HG03432 (cell line): ENCODE measurements around the gene LCOR.

Experiments used
- ATAC-seq: cut with Tn5 transposase; IDR thresholded peaks from one replicate; pipeline ENCODE4 v1.9.1; 2021; ENCODE audit warnings: mild to moderate bottlenecking, moderate library complexity; ENCODE audit not compliant: unreplicated experiment

The LCOR gene

DNA sequence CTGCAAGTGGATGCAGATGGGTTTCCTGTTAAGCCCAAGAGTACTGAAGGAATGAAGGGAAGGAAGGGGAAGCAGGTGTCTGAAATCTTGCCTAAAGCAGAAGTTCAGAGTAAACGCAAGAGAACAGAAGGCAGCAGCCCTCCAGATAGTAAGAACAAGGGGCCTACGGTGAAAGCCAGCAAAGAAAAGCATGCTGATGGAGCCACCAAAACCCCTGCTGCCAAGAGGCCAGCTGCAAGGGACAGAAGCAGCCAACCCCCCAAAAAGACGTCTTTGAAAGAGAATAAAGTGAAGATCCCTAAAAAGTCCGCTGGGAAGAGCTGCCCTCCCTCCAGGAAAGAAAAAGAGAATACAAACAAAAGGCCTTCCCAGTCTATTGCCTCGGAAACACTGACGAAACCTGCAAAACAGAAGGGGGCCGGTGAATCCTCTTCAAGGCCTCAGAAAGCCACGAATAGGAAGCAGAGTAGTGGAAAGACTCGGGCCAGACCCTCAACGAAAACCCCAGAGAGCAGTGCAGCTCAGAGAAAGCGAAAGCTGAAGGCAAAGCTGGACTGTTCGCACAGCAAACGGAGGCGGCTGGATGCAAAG lies 152.5 kb downstream of the LCOR start:
- peak; percentile 75 for ATAC-seq

- no peak for ATAC-seq
Measured at GRCh38 chr10:96986200-96986856, 154.2 kb downstream of the LCOR start.

DNA sequence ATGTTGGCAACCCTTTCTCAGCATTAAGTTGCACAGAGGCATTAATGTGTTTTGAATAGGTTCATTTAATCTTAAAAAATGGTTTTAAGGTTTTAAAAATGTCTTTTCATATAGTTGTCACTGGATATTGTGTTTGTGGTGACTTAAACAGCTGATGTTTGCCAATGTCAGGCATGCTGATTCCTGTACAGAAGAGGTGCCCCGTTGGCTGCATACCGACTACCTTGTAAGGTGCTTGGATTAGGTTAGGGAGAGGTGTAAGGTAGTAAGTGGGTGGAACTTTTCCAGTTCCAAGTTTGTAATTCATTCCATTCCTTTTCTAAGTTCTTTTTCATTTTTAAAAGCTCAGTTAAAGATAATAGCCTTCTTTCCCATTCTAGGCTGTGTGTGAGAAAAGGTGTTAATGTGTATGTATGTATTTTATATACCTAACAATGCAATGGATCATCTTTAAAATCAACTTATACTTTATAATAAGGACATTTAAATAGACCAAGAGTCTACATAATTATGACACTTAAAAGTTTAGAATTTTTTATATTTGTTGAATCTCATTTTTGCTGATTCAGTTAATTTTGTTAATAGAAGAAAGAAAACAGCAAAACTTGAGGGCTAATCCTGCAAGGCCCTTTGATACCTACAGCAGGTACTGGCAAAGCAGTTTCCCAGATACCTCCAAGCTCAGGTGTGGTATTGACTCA lies 155.2 kb downstream of the LCOR start:
- no peak for ATAC-seq

GRCh38 chr10:96987842-96988175 lies 155.7 kb downstream of the LCOR start:
- ATAC-seq: no peak

DNA sequence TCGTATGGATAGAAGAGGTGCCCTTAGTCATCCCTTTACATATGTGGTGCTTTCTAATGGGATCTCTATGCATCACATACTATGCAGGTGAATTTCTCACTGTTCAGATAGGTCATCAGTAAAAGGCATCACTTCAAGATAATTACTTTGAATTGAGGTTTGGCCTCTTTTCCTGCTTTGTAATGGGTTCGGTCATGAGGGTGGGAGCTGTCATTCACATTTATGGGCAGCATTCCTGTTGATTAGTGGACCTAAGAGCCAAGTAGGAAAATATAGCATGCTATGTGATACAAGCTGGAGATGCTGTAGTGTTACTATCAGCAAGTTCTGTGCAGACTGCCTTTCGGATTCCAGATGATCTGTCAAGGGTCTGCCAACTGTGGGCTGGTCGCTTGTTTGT lies 156.3 kb downstream of the LCOR start:
- ATAC-seq: no peak

GRCh38 chr10:96991313-96991841 lies 159.3 kb downstream of the LCOR start:
- ATAC-seq: no peak

- peak; percentile 72 for ATAC-seq
Measured at GRCh38 chr10:96992721-96993120, 160.6 kb downstream of the LCOR start.

DNA sequence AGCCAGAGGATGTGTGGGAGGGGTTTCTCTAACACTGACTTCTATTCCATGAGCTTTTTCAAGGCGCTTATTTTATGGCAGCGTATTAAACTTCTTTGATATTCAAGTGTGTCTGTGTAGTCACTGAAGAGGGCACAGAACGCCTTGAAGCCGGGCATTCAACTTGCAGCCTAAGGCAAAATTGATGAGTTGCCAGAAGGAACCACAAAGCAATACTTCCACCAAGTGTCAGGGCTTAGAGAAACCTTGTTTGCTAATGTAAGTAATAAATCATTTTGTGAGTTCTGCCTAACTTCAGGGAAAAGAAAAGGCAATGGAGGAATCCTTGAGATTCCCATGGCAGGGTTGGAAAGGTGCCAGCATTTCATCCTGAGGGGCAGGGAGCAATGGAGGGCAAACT lies 163.8 kb downstream of the LCOR start:
- no peak for ATAC-seq

DNA sequence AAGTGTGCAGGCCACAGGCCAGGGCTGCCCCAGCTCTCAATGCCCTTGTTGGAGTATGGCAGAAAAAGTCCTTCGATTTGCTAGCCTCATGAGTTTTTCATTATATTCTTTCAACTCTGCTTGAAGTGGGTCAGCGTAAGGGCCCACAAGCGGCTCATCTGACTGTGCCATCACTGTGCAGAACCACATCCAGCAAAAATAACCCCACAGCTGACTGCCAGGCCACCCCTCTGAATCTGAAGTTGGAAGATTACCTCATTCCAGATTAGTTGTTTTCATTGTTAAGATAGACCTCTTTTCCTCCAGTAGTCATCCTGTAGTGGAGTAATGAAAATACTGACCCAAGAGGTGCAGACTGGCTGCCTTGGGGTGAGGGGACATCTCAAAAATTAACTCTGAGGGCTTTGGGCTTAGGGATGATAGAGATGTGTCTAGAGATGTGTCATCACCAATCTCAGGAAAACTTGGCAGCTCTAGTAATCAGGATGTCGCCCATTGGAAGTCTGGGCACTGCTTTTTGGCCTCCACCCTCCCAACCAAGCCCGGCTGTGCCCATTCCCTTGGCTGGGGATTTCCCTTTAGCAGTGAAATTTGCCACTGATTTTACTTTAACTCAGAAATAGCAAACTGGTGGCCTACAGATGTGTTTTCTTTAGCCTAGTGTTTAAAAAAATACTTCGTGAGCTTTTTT lies 164.3 kb downstream of the LCOR start:
- ATAC-seq: no peak

GRCh38 chr10:96998329-96998888 lies 166.3 kb downstream of the LCOR start:
- ATAC-seq: no peak

- no peak for ATAC-seq
Measured at GRCh38 chr10:96999337-96999736, 167.2 kb downstream of the LCOR start.

DNA sequence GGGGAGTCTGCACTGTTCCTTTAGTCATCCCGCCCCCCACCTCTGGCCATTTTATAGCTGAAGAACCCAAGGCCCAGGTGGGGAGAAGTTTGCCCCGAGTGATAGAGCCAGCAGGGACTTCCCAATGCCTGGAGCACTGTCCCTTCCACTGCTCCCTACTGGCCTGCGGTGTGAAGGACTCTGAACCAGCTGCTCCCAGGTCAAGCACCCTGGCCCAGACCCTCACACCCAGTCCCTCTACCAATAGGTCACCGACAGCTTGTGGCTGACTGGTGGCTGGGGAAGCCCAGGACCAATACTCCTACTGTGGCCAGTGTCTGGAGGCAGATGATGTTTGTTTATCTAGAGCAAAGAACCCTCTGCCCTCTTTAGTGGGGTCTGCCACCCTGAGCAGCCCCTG lies 167.9 kb downstream of the LCOR start:
- no peak for ATAC-seq

- ATAC-seq: no peak
Measured at GRCh38 chr10:97000487-97001182, 168.5 kb downstream of the LCOR start.

DNA sequence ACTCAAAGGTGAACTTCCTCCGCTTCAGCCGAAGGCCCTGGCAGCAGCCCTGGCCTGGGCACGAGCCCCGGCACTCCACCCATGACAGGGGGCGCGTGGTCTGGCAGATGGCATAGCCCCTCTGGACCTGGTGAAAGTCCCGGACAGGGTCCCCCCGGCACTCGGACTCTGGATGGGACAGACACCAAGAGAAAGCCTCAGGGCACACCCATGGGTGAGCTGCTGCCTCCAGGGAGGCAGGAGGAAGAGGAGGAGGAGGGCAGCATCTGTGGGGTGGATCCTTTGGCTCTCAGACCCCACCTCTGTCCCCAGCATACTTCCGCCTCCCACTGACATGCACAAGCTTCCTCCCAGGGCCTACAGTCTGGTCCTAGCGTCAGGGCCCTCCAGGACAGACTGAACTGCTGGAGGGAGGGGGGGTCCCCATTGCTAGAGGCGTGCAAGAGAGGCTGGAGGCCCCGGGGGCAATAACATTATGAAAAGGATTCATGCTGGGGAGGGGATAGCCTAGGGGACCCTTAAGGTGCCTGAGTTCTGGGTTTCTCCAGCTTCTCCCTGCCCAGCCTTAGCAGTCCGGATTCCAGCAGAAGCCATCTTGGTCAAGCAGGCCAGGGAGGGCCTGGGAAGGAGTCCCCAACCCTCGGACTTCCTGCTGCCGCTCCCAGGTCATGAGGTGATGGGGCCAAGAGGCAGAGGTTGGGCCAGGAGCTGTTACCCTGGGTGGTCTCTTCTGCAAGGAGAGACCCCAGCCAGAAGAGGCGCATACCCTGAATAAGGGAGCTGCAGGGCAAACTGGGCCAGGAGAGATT lies 169.3 kb downstream of the LCOR start:
- no peak for ATAC-seq

DNA sequence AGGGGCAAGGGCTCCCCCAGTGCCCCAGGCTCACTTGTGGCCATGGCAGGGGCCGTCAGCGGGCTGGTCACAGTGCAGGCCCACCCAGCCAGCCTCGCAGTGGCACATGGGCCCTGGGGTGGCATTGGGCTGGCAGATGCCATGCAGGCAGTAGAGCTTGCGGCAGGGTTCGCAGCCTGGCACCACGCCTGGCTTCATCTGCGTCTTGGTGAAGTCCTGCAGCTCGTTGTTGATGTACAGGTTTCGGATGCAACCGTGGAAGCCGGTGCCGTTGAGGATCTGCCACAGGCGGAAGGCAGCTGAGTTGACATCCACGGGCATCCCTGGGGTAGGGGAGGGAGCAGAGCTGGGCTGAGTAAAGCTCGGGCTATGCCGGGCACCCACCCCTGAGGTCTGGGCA lies 170.6 kb downstream of the LCOR start:
- no peak for ATAC-seq

DNA sequence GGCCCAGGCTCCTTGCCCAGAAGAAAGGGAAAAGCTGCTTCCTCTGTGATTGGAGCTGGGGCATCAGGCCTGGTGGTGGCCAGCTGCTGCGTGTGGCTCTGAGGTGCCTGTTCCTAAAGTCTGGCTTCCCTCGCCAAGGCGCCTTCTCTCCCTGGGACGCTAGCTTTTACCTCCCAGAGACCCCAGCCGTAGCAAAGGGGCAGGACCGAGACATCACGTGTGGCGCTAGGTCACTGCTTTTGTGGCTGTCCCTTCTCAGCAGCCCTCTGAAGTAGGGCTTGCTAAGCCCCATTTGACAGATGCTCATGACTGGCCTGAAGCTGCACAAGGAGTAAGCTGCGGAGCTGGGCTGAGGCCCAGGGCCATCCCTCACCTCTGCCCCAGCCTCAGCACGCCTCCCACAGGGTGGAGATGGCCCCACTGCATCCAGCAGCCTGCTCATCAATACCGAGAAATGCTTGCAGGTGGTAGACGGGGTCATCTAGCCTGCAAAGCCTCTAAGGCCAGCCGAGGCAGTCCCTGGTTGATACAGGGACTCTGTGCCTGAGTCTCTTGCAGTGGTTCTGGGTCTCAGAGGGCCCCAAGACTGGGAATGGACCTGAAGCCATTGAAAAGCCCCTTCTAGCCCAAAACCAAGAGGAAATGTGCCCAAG lies 171.2 kb downstream of the LCOR start:
- no peak for ATAC-seq

DNA sequence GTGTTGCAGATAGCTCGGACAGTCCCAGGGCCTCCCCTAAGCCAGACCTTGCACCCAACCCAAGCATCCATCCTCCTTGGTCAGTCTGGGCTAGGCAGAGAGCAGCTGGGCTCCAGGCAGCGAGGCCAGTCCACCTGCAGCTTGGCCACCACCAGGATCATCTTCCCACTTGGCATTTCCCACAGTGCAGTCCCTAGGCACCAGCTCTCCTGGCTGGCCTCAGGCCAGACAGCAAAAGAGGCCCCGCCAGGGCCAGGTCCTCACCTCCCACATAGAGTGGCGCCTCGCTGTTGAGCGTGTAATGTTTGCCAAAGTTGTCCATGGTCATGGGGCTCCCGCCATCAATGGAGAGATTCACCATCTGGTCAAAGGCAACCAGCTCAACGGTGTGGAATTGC lies 171.7 kb downstream of the LCOR start:
- ATAC-seq: no peak

GRCh38 chr10:97004591-97004990 lies 172.5 kb downstream of the LCOR start:
- ATAC-seq: no peak

DNA sequence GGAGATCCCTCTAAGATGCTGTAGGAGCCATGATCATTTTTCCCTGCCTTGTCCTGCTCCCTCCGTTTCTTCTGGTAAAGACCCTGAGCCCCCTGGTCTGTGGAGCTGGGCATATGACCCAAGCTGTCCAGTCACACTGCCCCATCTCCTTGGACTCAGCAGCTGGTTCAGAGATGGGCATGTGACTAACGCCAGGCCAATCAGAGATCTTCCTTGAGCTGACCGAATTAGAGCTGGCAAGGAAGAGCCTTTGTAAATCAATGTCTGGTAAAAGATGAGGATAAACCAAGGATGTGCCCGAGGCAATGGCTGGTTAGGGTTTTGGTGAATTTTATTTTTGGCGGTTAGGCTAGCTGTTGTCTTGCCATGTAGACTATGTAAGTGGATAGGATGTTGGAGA lies 173.3 kb downstream of the LCOR start:
- ATAC-seq: no peak
